Transverse colon (tissue), 3 donors: ENCODE data around the gene CDK5RAP2.

ENCODE experiments used
- CTCF ChIP-seq, 5 experiments: fragments of 200-600 bp in 3 of 5; fragments of 450-650 bp in 2 of 5; sonication (generic) in 3 of 5; IDR thresholded peaks; 1 replicate in 2 of 5; 2 replicates in 3 of 5; pipeline ENCODE4 v1.5.1; 2016 to 2017; ENCODE audit warnings: antibody characterized with exemption in 5 of 5, inconsistent platforms in 3 of 5, mild to moderate bottlenecking in 2 of 5, moderate library complexity in 1 of 5
- EP300 ChIP-seq: sonication (generic); formaldehyde crosslinking; IDR thresholded peaks from one replicate; pipeline ENCODE4 v1.6.1; 2017; ENCODE audit warnings: antibody characterized with exemption, low read depth
- POLR2A ChIP-seq: fragments of 450-650 bp; IDR thresholded peaks from one replicate; pipeline ENCODE4 v1.6.1; 2016; ENCODE audit warnings: antibody characterized with exemption, mild to moderate bottlenecking, moderate library complexity

- TF ChIP-seq CTCF (IDR thresholded peaks at IDR 0.05) (no peak), POLR2A (no peak), EP300 (no peak)
Observed at GRCh38 chr9:120522558-120522957, 57.4 kb downstream of the CDK5RAP2 start.
